Endodermal cell (in vitro differentiated cells): Measurements from ENCODE around the gene RAB7A. TPM values are rescaled to one million over a fixed set of nuclear protein-coding genes. Genes with fewer than 3 reads are reported as not detected.

Source experiments
- DNase-seq: peaks from one replicate; pipeline ENCODE4 v3.0.0-alpha.2; 2017
- H3K27ac ChIP-seq: 2 replicates; pipeline ENCODE4 v1.5.1; 2013; ENCODE audit warnings: mild to moderate bottlenecking, low read depth, low read length, moderate library complexity
- H3K27me3 ChIP-seq: 2 replicates; pipeline ENCODE4 v1.6.1; 2013; ENCODE audit warnings: mild to moderate bottlenecking, low read length, moderate library complexity; ENCODE audit not compliant: insufficient read depth, control insufficient read depth, poor library complexity, severe bottlenecking
- H3K36me3 ChIP-seq: 2 replicates; pipeline ENCODE4 v1.7.0; 2013; ENCODE audit warnings: mild to moderate bottlenecking, low read length, moderate library complexity; ENCODE audit not compliant: control insufficient read depth, insufficient read depth
- H3K4me1 ChIP-seq: one replicate; pipeline ENCODE4 v1.7.0; 2013; ENCODE audit warnings: low read length; ENCODE audit not compliant: control insufficient read depth, insufficient read depth
- H3K4me3 ChIP-seq: 2 replicates; pipeline ENCODE4 v1.5.1; 2013; ENCODE audit warnings: mild to moderate bottlenecking, low read length, moderate library complexity
- H3K9ac ChIP-seq: 2 replicates; pipeline ENCODE4 v1.6.1; 2013; ENCODE audit warnings: mild to moderate bottlenecking, low read length, moderate library complexity; ENCODE audit not compliant: poor library complexity, severe bottlenecking; ENCODE audit errors: extremely low read depth
- H3K9me3 ChIP-seq: 2 replicates; pipeline ENCODE4 v1.6.1; 2013; ENCODE audit warnings: mild to moderate bottlenecking, low read length, moderate library complexity; ENCODE audit not compliant: control insufficient read depth
- H3K27ac Mint-ChIP-seq: 2 replicates; pipeline ENCODE4 v1.8.0; 2020; ENCODE audit warnings: mixed read lengths
- H3K27me3 Mint-ChIP-seq: 2 replicates; pipeline ENCODE4 v1.8.0; 2021; ENCODE audit warnings: mild to moderate bottlenecking, mixed read lengths; ENCODE audit not compliant: insufficient read depth
- H3K36me3 Mint-ChIP-seq: 2 replicates; pipeline ENCODE4 v1.8.0; 2020; ENCODE audit warnings: low read depth, mixed read lengths
- H3K4me1 Mint-ChIP-seq: 2 replicates; pipeline ENCODE4 v1.8.0; 2020; ENCODE audit warnings: mixed read lengths
- H3K4me3 Mint-ChIP-seq: 2 replicates; pipeline ENCODE4 v1.8.0; 2020; ENCODE audit warnings: mild to moderate bottlenecking, moderate library complexity, mixed read lengths
- H3K9me3 Mint-ChIP-seq: 2 replicates; pipeline ENCODE4 v1.8.0; 2020; ENCODE audit warnings: mild to moderate bottlenecking, mixed read lengths
- WGBS, 2 experiments: methylation state at CpG; one replicate each; pipeline versions ENCODE4 v1.1.5 to v1.1.7; 2013; ENCODE audit warnings: missing lambda C conversion rate in 2 of 2, mixed read lengths in 1 of 2; ENCODE audit not compliant: insufficient coverage in 1 of 2, insufficient read length in 1 of 2; 5-methylcytosine and 5-hydroxymethylcytosine counted together
- total RNA-seq, 2 donors: library from RNA; stranded (reverse); fragmentation: NEBNext Ultra II Directional in 1 of 2; extraction: Animal tissue kit (Norgen Biotek cat#: 25700) in 1 of 2; gene quantifications; 2 replicates in 1 of 2; 3 replicates in 1 of 2; pipeline ENCODE4 v1.2.1, GENCODE V29; 2021
- TF ChIP-seq, protein P1 (sequence below): fragments of 200-600 bp; sonication (generic); conservative IDR thresholded peaks from 2 replicates; pipeline ENCODE4 v1.5.0; 2021; ENCODE audit warnings: antibody characterized with exemption, mild to moderate bottlenecking

The RAB7A gene
- total RNA-seq, 2 donors from 2014 or later: 166 to 194 TPM

DNA sequence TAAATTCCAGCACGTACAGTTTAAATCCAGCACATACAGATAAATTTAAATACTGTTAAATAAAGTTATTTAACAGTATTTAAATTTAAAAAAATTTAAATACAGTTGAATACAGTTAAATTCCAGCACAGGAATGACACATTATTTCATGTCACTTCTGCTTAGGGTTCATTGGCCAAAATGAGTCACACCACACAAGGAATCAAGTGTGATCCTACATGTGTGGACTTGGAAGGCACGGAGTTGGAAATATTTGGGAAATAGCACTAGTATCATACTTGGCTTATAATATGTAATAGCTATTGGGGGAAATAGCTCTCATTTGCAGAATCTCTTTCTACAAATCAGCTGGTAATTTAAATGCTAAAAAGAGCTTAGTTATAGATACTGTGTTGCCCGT is 10.6 kb downstream of the RAB7A start:
- DNase-seq: no peak
- no peak overlapping the region for H3K27ac Mint-ChIP-seq
- no peak overlapping the region for H3K4me3 Mint-ChIP-seq
- TF ChIP-seq, protein P1, sequence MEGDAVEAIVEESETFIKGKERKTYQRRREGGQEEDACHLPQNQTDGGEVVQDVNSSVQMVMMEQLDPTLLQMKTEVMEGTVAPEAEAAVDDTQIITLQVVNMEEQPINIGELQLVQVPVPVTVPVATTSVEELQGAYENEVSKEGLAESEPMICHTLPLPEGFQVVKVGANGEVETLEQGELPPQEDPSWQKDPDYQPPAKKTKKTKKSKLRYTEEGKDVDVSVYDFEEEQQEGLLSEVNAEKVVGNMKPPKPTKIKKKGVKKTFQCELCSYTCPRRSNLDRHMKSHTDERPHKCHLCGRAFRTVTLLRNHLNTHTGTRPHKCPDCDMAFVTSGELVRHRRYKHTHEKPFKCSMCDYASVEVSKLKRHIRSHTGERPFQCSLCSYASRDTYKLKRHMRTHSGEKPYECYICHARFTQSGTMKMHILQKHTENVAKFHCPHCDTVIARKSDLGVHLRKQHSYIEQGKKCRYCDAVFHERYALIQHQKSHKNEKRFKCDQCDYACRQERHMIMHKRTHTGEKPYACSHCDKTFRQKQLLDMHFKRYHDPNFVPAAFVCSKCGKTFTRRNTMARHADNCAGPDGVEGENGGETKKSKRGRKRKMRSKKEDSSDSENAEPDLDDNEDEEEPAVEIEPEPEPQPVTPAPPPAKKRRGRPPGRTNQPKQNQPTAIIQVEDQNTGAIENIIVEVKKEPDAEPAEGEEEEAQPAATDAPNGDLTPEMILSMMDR: no peak
- H3K9ac ChIP-seq: no peak overlapping the region
- WGBS, 2 experiments: 100% methylated on average over 1 of the region's 3 CpGs; no CpG with 5 or more reads in 1 of the 2 experiments
- H3K36me3 Mint-ChIP-seq: peaks cover 44% of the 10 kb centered on the region
- H3K9me3 ChIP-seq: peaks cover 14% of the 10 kb centered on the region
- no peak overlapping the region for H3K27ac ChIP-seq
- no peaks in the 10 kb centered on the region for H3K27me3 ChIP-seq
- H3K36me3 ChIP-seq: peaks cover 48% of the 10 kb centered on the region
- no peaks in the 10 kb centered on the region for H3K27me3 Mint-ChIP-seq
- H3K9me3 Mint-ChIP-seq: peaks cover 12% of the 10 kb centered on the region
- no peak overlapping the region for H3K4me3 ChIP-seq
- H3K4me1 Mint-ChIP-seq: peaks cover 31% of the 10 kb centered on the region
- no peaks in the 10 kb centered on the region for H3K4me1 ChIP-seq

DNA sequence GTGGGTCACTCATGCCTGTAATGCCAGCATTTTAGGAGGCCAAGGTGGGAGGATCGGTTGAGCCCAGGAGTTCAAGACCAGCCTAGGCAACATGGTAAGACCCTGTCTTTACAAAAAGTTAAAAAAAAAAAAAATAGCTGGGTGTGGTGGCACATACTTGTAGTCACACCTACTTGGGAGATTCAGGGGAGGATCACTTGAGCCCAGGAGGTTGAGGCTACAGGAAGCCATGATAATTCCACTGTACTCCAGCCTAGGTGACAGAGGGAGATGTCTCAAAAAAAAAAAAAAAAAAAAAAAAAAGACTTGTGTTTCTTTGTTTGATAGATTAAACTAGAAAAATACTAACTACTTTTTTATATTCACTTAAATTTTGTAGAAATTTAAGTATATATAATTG is 14.6 kb downstream of the RAB7A start:
- peaks cover 84% of the 10 kb centered on the region for H3K36me3 ChIP-seq
- TF ChIP-seq, protein P1: no peak
- WGBS, 2 experiments: 100% methylated on average over 1 of the region's 1 CpG; no CpG with 5 or more reads in 1 of the 2 experiments
- H3K9me3 ChIP-seq: peaks cover 40% of the 10 kb centered on the region
- Mint-ChIP-seq H3K9me3 (peaks cover 33% of the 10 kb centered on the region), H3K4me3 (no peak overlapping the region), H3K27ac (no peak overlapping the region), H3K4me1 (peaks cover 4% of the 10 kb centered on the region), H3K27me3 (no peaks in the 10 kb centered on the region), H3K36me3 (peaks cover 72% of the 10 kb centered on the region)
- H3K4me3 ChIP-seq: no peak overlapping the region
- H3K27ac ChIP-seq: no peak overlapping the region
- no peaks in the 10 kb centered on the region for H3K4me1 ChIP-seq
- no peak overlapping the region for H3K9ac ChIP-seq
- H3K27me3 ChIP-seq: no peaks in the 10 kb centered on the region
- no peak for DNase-seq

DNA sequence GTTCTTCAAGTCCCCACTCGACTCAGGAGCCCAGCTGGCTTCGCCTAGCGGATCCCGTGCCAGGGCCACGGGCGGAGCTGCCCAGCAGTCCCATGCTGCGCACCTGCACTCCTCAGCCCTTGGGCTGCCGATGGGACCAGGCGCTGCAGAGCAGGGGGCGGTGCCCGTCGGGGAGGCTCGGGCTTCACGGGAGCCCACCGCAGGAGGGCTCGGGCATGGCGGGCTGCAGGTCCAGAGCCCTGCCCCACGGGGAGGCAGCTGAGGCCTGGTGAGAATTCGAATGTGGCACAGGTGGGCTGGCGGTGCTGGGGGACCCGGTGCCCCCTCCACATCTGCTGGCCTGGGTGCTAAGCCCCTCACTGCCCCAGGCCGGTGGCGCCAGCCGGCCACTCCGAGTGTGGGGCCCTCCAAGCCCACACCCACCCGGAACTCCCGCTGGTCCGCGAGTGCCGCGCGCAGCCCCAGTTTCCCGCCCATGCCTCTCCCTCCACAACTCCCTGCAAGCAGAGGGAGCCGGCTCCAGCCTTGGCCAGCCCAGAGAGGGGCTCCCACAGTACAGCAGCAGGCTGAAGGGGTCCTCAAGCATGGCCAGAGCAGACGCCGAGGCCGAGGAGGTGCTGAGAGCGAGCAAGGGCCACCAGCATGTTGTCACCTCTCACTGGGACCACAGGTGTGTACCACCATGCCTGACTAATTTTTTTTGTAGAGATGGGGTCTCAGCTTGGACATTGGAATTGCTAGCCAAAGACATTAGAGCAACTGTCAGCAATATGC is 17.0 kb downstream of the RAB7A start:
- Histone ChIP-seq H3K36me3 (peaks cover 84% of the 10 kb centered on the region), H3K27ac (no peak overlapping the region), H3K4me3 (no peak overlapping the region), H3K9me3 (peaks cover 41% of the 10 kb centered on the region), H3K27me3 (no peaks in the 10 kb centered on the region), H3K9ac (no peak overlapping the region), H3K4me1 (no peaks in the 10 kb centered on the region)
- Mint-ChIP-seq H3K27me3 (no peaks in the 10 kb centered on the region), H3K27ac (no peak overlapping the region), H3K4me3 (no peak overlapping the region), H3K4me1 (no peaks in the 10 kb centered on the region), H3K9me3 (peaks cover 34% of the 10 kb centered on the region), H3K36me3 (peaks cover 67% of the 10 kb centered on the region)
- no peak for DNase-seq
- 97 to 98% methylated on average over 24 to 38 of the region's 38 CpGs for WGBS, 2 experiments
- TF ChIP-seq, protein P1: no peak
